Neural progenitor cell (in vitro differentiated cells): ENCODE measurements around the gene PGA4.
"Not testable (repeated sequence)": the region's sequence is repeated elsewhere in the genome, so short reads cannot be mapped to it uniquely, and the experiment has no call there.

Source experiments
- EZH2 ChIP-seq: fragments of 200-600 bp; sonication (generic); IDR thresholded peaks from 2 replicates; pipeline ENCODE4 v1.6.1; 2017; ENCODE audit warnings: antibody characterized with exemption, mild to moderate bottlenecking, moderate library complexity
- EZH2phosphoT487 ChIP-seq: fragments of 200-600 bp; sonication (generic); IDR thresholded peaks from 2 replicates; pipeline ENCODE4 v1.6.1; 2017; ENCODE audit warnings: antibody characterized with exemption
- TF ChIP-seq, protein P1 (sequence below): fragments of 200-600 bp; sonication (generic); IDR thresholded peaks from 2 replicates; pipeline ENCODE4 v1.5.1; 2017; ENCODE audit warnings: antibody characterized with exemption, mild to moderate bottlenecking

GRCh38 chr11:61212202-61212601 is 9.9 kb upstream of the PGA4 start:
- TF ChIP-seq, protein P1, sequence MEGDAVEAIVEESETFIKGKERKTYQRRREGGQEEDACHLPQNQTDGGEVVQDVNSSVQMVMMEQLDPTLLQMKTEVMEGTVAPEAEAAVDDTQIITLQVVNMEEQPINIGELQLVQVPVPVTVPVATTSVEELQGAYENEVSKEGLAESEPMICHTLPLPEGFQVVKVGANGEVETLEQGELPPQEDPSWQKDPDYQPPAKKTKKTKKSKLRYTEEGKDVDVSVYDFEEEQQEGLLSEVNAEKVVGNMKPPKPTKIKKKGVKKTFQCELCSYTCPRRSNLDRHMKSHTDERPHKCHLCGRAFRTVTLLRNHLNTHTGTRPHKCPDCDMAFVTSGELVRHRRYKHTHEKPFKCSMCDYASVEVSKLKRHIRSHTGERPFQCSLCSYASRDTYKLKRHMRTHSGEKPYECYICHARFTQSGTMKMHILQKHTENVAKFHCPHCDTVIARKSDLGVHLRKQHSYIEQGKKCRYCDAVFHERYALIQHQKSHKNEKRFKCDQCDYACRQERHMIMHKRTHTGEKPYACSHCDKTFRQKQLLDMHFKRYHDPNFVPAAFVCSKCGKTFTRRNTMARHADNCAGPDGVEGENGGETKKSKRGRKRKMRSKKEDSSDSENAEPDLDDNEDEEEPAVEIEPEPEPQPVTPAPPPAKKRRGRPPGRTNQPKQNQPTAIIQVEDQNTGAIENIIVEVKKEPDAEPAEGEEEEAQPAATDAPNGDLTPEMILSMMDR = not testable (repeated sequence)
- TF ChIP-seq EZH2, EZH2phosphoT487: not testable (repeated sequence)
